Measurements from ENCODE around the gene EMC8. TPM values are rescaled to one million over a fixed set of nuclear protein-coding genes. Genes with fewer than 3 reads are reported as not detected.

The EMC8 gene
- total RNA-seq = 23.3 and 25.5 TPM in 2 replicates

GRCh38 chr16:85799497-85800320, at the start of gene EMC8, which contains the start of gene COX4I1:
EMC8 (minus strand) TSS chr16:85799544; CDS start chr16:85799295, 249 bp downstream.
COX4I1 (plus strand) TSS chr16:85799695; CDS start chr16:85801206, 1,511 bp downstream.

GRCh38 chr16:85750827-85751697, 48.3 kb downstream of the EMC8 start, which contains the start of gene C16orf74:
C16orf74 (minus strand) TSS chr16:85751096; CDS start chr16:85735217, 15,879 bp downstream.

Other genes with a start within 250 kb of the EMC8 start
- 10.6 and 12.0 TPM in 2 replicates for gene GSE1, start 186.2 kb downstream of the EMC8 start, total RNA-seq
- 6.3 and 9.2 TPM in 2 replicates for gene GINS2, start 110.6 kb downstream of the EMC8 start, total RNA-seq
- gene C16orf74, start 48.4 kb downstream of the EMC8 start, total RNA-seq = 2.8 and 7.0 TPM in 2 replicates
- 515 and 571 TPM in 2 replicates for gene COX4I1, start 151 bp upstream of the EMC8 start, total RNA-seq
- not detected in 2 replicates for gene IRF8, start 99.6 kb upstream of the EMC8 start, total RNA-seq